Heart left ventricle (tissue), 16 donors: ENCODE data around the gene CES1. TPM values are rescaled to one million over a fixed set of nuclear protein-coding genes. Genes with fewer than 3 reads are reported as not detected.

Source experiments
- ATAC-seq, 4 donors: fragments of 200-7000 bp; cut with Tn5 transposase; one replicate each; pipeline ENCODE4 v1.9.1; 2020 to 2022; ENCODE audit warnings: moderate library complexity in 4 of 4, mild to moderate bottlenecking in 3 of 4, moderate number of reproducible peaks in 1 of 4
- DNase-seq, 5 donors: peaks; one replicate each; pipeline ENCODE4 v3.0.0-alpha.2; 2020
- H3K27ac ChIP-seq, 12 donors: fragments of 200-600 bp; sonication (generic) in 4 of 12; one replicate each; pipeline versions ENCODE4 v1.5.0 to v1.8.0; 2016 to 2022; ENCODE audit warnings: mild to moderate bottlenecking in 2 of 12
- H3K27me3 ChIP-seq, 9 donors: fragments of 200-600 bp; sonication (generic) in 2 of 9; one replicate each; pipeline versions ENCODE4 v1.5.1 to v1.8.0; 2016 to 2022; ENCODE audit warnings: mild to moderate bottlenecking in 3 of 9
- H3K36me3 ChIP-seq, 9 donors: fragments of 200-600 bp; sonication (generic) in 2 of 9; one replicate each; pipeline versions ENCODE4 v1.5.0 to v1.8.0; 2018 to 2022; ENCODE audit warnings: mild to moderate bottlenecking in 2 of 9
- H3K4me1 ChIP-seq, 12 donors: fragments of 200-600 bp; sonication (generic) in 4 of 12; one replicate each; pipeline versions ENCODE4 v1.5.0 to v1.8.0; 2016 to 2022; ENCODE audit warnings: mild to moderate bottlenecking in 3 of 12
- H3K4me3 ChIP-seq, 12 donors: fragments of 200-600 bp; sonication (generic) in 4 of 12; one replicate each; pipeline versions ENCODE4 v1.5.0 to v1.8.0; 2017 to 2022; ENCODE audit warnings: mild to moderate bottlenecking in 9 of 12, moderate library complexity in 4 of 12
- H3K9me3 ChIP-seq, 12 donors: fragments of 200-600 bp; sonication (generic) in 4 of 12; one replicate each; pipeline versions ENCODE4 v1.5.0 to v1.8.0; 2016 to 2022; ENCODE audit warnings: mild to moderate bottlenecking in 1 of 12
- POLR2A ChIP-seq, 2 donors: fragments of 450-650 bp; IDR thresholded peaks; one replicate each; pipeline ENCODE4 v1.6.1; 2017; ENCODE audit warnings: antibody characterized with exemption in 2 of 2, mild to moderate bottlenecking in 2 of 2, moderate library complexity in 2 of 2
- WGBS, 4 donors: extraction: QIAGEN DNeasy Blood & Tissue Kit in 2 of 4; methylation state at CpG; one replicate each; pipeline versions ENCODE4 v1.1.5 to v1.1.7; 2013 to 2018; 5-methylcytosine and 5-hydroxymethylcytosine counted together
- intact Hi-C, 10 donors: fragments of 100-400 bp; cut with DNase I; formaldehyde crosslinking; loops; one replicate each; pipeline versions ENCODE4 v1.11.1 to v1.14.2; 2022
- polyA plus RNA-seq, 2 donors: library from polyadenylated mRNA; stranded (reverse); fragments of 200-250 nt; gene quantifications; one replicate each; pipeline ENCODE4 v1.2.3, GENCODE V29; 2013
- total RNA-seq, 9 donors: library from RNA; depleted of rRNA in 2 of 9; stranded (reverse); fragments of >200 nt in 2 of 9; fragmentation: NEBNext Ultra II Directional in 3 of 9; extraction: Animal tissue kit (Norgen Biotek cat#: 25700) in 3 of 9; gene quantifications; one replicate each; pipeline versions ENCODE4 v1.1.0 to v1.2.4, GENCODE V29; 2016 to 2023
- TF ChIP-seq, protein P1 (sequence below), 12 donors: fragments of 200-600 bp; sonication (generic) in 4 of 12; IDR thresholded peaks; one replicate each; pipeline versions ENCODE4 v1.5.0 to v1.8.0; 2018 to 2022; ENCODE audit warnings: antibody characterized with exemption in 12 of 12, mild to moderate bottlenecking in 5 of 12
- donor health status: ischemic (EF 13 %, LVEDD 7.1; RV severe dilation, severe dysfunction).
- donor health status: healthy with polysubstance abuse.
- donor health status: DM: no; HTN: yes; CAD: no.
- donor health status: DM: no; HTN: no; CAD: no.
- donor health status: ischemic (EF 25% LVEDD 6.9; RV normal size, moderate dysfunction).
- donor health status: ischemic (EF 25% LVEDD 5.7; RV mildly dilated, moderate dysfunction).
- donor health status: healthy.
- donor health status: DM: yes; HTN: yes; CAD: no.
- donor health status: ischemic (EF 35%, LVEDD 5.7; RV mildly dilated, moderate dysfunction).
- donor health status: nonischemic (EF 11% LVEDD 7.7; RV severe dilation, severe dysfunction).
- donor health status: DM: yes; HTN: yes; CAD: no.
- donor health status: PGD.
- donor health status: ischemic (EF 29% LVEDD 5.4; RV normal size, mild dysfunction).
- donor health status: nonischemic (EF 23%, LVEDD 6.1; RV moderate dilation, normal function).

The CES1 gene
- total and polyA plus RNA-seq, 11 donors, result 4.0 to 31.3 (median 20.6) TPM

DNA sequence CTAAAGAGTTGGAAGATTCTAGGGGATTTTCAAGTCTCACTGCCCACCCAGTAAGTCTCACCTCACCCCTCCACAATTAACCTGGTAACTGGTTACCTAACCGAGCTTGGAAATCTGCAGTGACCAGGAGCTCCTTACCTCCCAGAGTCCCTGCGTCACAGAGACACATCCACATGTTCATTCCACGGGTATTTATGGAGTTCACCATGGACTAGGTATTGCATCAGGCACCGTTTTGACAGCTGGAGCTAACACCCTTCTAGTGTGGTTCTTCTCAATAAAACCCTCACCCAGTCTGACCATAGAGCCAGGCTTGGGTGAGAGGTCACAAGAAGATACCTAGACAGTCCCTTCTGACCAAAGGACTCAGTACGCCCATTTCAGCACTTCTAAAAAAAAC, 40.2 kb upstream of the CES1 start:
- Histone ChIP-seq H3K27ac (no peak overlapping the region), H3K9me3 (no peaks in the 10 kb centered on the region), H3K36me3 (no peaks in the 10 kb centered on the region), H3K4me1 (no peaks in the 10 kb centered on the region), H3K4me3 (no peak overlapping the region), H3K27me3 (peaks cover 0 to 17% (median 0%) of the 10 kb centered on the region in 9 donors)
- ATAC-seq (no peak), DNase-seq (no peak)
- 76 to 90% (median 83%) methylated on average over 5 of the region's 5 CpGs for WGBS, 4 donors
- TF ChIP-seq, protein P1, sequence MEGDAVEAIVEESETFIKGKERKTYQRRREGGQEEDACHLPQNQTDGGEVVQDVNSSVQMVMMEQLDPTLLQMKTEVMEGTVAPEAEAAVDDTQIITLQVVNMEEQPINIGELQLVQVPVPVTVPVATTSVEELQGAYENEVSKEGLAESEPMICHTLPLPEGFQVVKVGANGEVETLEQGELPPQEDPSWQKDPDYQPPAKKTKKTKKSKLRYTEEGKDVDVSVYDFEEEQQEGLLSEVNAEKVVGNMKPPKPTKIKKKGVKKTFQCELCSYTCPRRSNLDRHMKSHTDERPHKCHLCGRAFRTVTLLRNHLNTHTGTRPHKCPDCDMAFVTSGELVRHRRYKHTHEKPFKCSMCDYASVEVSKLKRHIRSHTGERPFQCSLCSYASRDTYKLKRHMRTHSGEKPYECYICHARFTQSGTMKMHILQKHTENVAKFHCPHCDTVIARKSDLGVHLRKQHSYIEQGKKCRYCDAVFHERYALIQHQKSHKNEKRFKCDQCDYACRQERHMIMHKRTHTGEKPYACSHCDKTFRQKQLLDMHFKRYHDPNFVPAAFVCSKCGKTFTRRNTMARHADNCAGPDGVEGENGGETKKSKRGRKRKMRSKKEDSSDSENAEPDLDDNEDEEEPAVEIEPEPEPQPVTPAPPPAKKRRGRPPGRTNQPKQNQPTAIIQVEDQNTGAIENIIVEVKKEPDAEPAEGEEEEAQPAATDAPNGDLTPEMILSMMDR (IDR thresholded peaks at IDR 0.05), result no peak
- TF ChIP-seq POLR2A (IDR thresholded peaks at IDR 0.05), result no peak
- intact Hi-C loops, result no loop called here

DNA sequence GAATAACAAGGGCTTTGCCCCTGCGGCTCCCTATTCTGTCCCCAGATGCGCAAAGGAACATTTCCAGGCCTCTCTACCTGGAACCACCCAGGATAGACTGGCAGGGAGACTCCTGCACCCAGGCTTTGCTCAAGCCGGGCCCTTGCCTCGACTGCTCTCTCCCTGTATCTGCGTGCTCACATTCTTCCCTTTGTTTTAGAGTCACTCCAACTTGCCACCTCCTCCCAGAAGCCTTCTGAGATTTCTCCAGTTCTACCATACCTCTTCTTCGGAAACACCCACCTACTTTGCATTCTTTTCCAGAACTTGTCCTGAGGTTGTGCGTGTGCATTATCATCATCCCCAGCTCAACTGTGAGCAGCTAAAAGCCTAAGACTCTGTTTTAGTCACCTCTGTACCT, 39.2 kb upstream of the CES1 start:
- 73 to 89% (median 79%) methylated on average over 7 of the region's 7 CpGs for WGBS, 4 donors
- no peak overlapping the region for H3K4me3 ChIP-seq
- no peak overlapping the region for H3K27ac ChIP-seq
- peaks cover 0 to 17% (median 0%) of the 10 kb centered on the region in 9 donors for H3K27me3 ChIP-seq
- TF ChIP-seq, protein P1 (IDR thresholded peaks at IDR 0.05), result no peak
- TF ChIP-seq POLR2A (IDR thresholded peaks at IDR 0.05), result no peak
- no peaks in the 10 kb centered on the region for H3K4me1 ChIP-seq
- ATAC-seq (no peak), DNase-seq (no peak)
- no peaks in the 10 kb centered on the region for H3K36me3 ChIP-seq
- intact Hi-C loops, result no loop called here
- H3K9me3 ChIP-seq, result no peaks in the 10 kb centered on the region

- TF ChIP-seq, protein P1 (IDR thresholded peaks at IDR 0.05), result no peak
- TF ChIP-seq POLR2A (IDR thresholded peaks at IDR 0.05), result no peak
- ATAC-seq, result no peak
- DNase-seq, result no peak
- intact Hi-C loops, result no loop called here
- Histone ChIP-seq H3K4me1 (no peaks in the 10 kb centered on the region), H3K9me3 (no peaks in the 10 kb centered on the region), H3K27ac (no peak overlapping the region), H3K27me3 (peaks cover 0 to 17% (median 0%) of the 10 kb centered on the region in 9 donors), H3K4me3 (no peak overlapping the region), H3K36me3 (no peaks in the 10 kb centered on the region)
- WGBS, 4 donors, result 85 to 87% (median 85%) methylated on average over 10 of the region's 10 CpGs
These were observed 38.6 kb upstream of the CES1 start for GRCh38 chr16:55871411-55872038.

- Histone ChIP-seq H3K9me3 (no peaks in the 10 kb centered on the region), H3K4me1 (no peaks in the 10 kb centered on the region), H3K4me3 (no peak overlapping the region), H3K27me3 (peaks cover 0 to 7% (median 0%) of the 10 kb centered on the region in 9 donors), H3K36me3 (no peaks in the 10 kb centered on the region), H3K27ac (no peak overlapping the region)
- DNase-seq, result no peak
- no peak for ATAC-seq
- TF ChIP-seq, protein P1 (IDR thresholded peaks at IDR 0.05), result no peak
- no peak for TF ChIP-seq POLR2A (IDR thresholded peaks at IDR 0.05)
- 84 to 90% (median 86%) methylated on average over 5 to 7 of the region's 7 CpGs for WGBS, 4 donors
- intact Hi-C loops, result no loop called here
These were observed 36.1 kb upstream of the CES1 start for GRCh38 chr16:55868980-55869379.
